HG02870 (cell line): ENCODE measurements around the gene KCND2.
"Not testable (repeated sequence)": the region's sequence is repeated elsewhere in the genome, so short reads cannot be mapped to it uniquely, and the experiment has no call there.

ENCODE experiments used
- ATAC-seq: cut with Tn5 transposase; IDR thresholded peaks from one replicate; pipeline ENCODE4 v1.9.1; 2021; ENCODE audit warnings: mild to moderate bottlenecking, moderate library complexity; ENCODE audit not compliant: unreplicated experiment

KCND2 gene

GRCh38 chr7:120691915-120692314, 418.9 kb downstream of the KCND2 start:
- ATAC-seq: no peak

GRCh38 chr7:120695848-120696247, 422.9 kb downstream of the KCND2 start:
- ATAC-seq: no peak

- ATAC-seq: no peak
Measured at GRCh38 chr7:120700796-120701195, 427.8 kb downstream of the KCND2 start.

- not testable (repeated sequence) for ATAC-seq
Measured at GRCh38 chr7:120702408-120702807, 429.4 kb downstream of the KCND2 start.

- no peak for ATAC-seq
Measured at GRCh38 chr7:120703585-120704240, 430.7 kb downstream of the KCND2 start.

GRCh38 chr7:120709252-120709971, 436.4 kb downstream of the KCND2 start:
- ATAC-seq: no peak

- ATAC-seq: no peak
Measured at GRCh38 chr7:120709972-120710320, 437.0 kb downstream of the KCND2 start.

- ATAC-seq: no peak
Measured at GRCh38 chr7:120714945-120715344, 442.0 kb downstream of the KCND2 start.

GRCh38 chr7:120716307-120716706, 443.3 kb downstream of the KCND2 start:
- ATAC-seq: no peak

- no peak for ATAC-seq
Measured at GRCh38 chr7:120717166-120717565, 444.2 kb downstream of the KCND2 start.

GRCh38 chr7:120718361-120718760, 445.4 kb downstream of the KCND2 start:
- ATAC-seq: no peak

- ATAC-seq: no peak
Measured at GRCh38 chr7:120720317-120720716, 447.3 kb downstream of the KCND2 start.

GRCh38 chr7:120723465-120724385, 450.8 kb downstream of the KCND2 start:
- no peak for ATAC-seq

- ATAC-seq: no peak
Measured at GRCh38 chr7:120724448-120724847, 451.5 kb downstream of the KCND2 start.

- no peak for ATAC-seq
Measured at GRCh38 chr7:120724955-120725354, 452.0 kb downstream of the KCND2 start.

GRCh38 chr7:120725376-120726039, 452.5 kb downstream of the KCND2 start:
- no peak for ATAC-seq

- no peak for ATAC-seq
Measured at GRCh38 chr7:120729245-120729644, 456.3 kb downstream of the KCND2 start.

GRCh38 chr7:120731271-120731670, 458.3 kb downstream of the KCND2 start:
- no peak for ATAC-seq

- ATAC-seq: no peak
Measured at GRCh38 chr7:120732256-120732655, 459.3 kb downstream of the KCND2 start.

- ATAC-seq: no peak
Measured at GRCh38 chr7:120733143-120733542, 460.2 kb downstream of the KCND2 start.

GRCh38 chr7:120733835-120734234, 460.9 kb downstream of the KCND2 start:
- ATAC-seq: no peak
